Cardiac fibroblast (primary cell): ENCODE measurements around the gene BCAR3.
"Not testable (repeated sequence)": the region's sequence is repeated elsewhere in the genome, so short reads cannot be mapped to it uniquely, and the experiment has no call there.

Source experiments
- DNase-seq, 2 donors: peaks; one replicate each; pipeline versions ENCODE4 v3.0.0 to v3.0.0-alpha.2; 2010; ENCODE audit warnings: low read depth in 2 of 2
- H3K4me3 ChIP-seq, 2 donors: replicated peaks in 1 of 2; 1 replicate in 1 of 2; 2 replicates in 1 of 2; pipeline ENCODE4 v1.5.1; 2011; ENCODE audit warnings: low read depth in 2 of 2, low read length in 2 of 2, mild to moderate bottlenecking in 2 of 2, moderate library complexity in 1 of 2
- CTCF ChIP-seq: IDR thresholded peaks from one replicate; pipeline ENCODE4 v1.5.1; 2011; ENCODE audit warnings: low read depth, mild to moderate bottlenecking, low read length, inconsistent platforms

BCAR3 gene

GRCh38 chr1:93665015-93665414 lies 16.6 kb downstream of the BCAR3 start:
- peak in 1 of 2 donors; percentile 41 for DNase-seq
- no peak overlapping the region for H3K4me3 ChIP-seq
- TF ChIP-seq CTCF, result no peak

GRCh38 chr1:93663208-93663614 lies 18.4 kb downstream of the BCAR3 start:
- H3K4me3 ChIP-seq, result no peak overlapping the region
- DNase-seq, result no peak
- TF ChIP-seq CTCF, result no peak

- peak; percentile 49 to 60 for DNase-seq
- TF ChIP-seq CTCF, result no peak
- peak overlapping the region in 1 of 2 donors; percentile 30 for H3K4me3 ChIP-seq
Measured at GRCh38 chr1:93662481-93663207, 19.0 kb downstream of the BCAR3 start.

- H3K4me3 ChIP-seq, result no peak overlapping the region
- no peak for TF ChIP-seq CTCF
Measured at GRCh38 chr1:93661829-93662474, 19.7 kb downstream of the BCAR3 start.

GRCh38 chr1:93661341-93661740 lies 20.3 kb downstream of the BCAR3 start:
- not testable (repeated sequence) for H3K4me3 ChIP-seq, DNase-seq

More at GRCh38 chr1:93661829-93662474, 19.7 kb downstream of the BCAR3 start:
- peak; percentile 82 to 86 for DNase-seq

- H3K4me3 ChIP-seq, result no peak overlapping the region
- no peak for TF ChIP-seq CTCF
- peak in 1 of 2 donors; percentile 54 for DNase-seq
Measured at GRCh38 chr1:93659822-93660503, 21.7 kb downstream of the BCAR3 start.

GRCh38 chr1:93658188-93658587 lies 23.4 kb downstream of the BCAR3 start:
- peak in 1 of 2 donors; percentile 48 for DNase-seq

More at GRCh38 chr1:93658188-93658587, 23.4 kb downstream of the BCAR3 start:
- no peak overlapping the region for H3K4me3 ChIP-seq
- TF ChIP-seq CTCF, result no peak
